ENCODE data around the gene SERPINC1.

The SERPINC1 gene

DNA sequence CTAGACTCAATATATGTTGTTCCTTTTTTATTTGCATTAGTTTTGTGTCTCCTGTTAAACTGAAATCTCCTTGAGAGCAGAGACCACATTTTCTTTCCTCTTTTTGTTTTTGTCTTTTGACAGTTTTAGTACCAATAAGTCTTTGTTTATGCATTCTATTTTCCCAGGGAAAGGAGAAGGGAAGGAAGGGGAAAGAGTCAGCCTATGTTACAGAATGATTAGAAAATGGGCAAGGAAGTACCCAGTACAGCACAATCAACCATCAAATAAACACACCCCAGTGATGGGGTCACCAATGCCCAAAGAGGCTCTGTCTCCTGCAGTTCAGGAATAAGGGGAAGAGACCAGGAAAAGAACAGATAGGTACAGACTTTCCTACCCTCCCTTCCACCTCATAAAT is 38.9 kb downstream of the SERPINC1 start:
- no peak for DNase-seq (ENCODE audit: low read depth)
- no peak overlapping the region for H3K4me3 ChIP-seq (ENCODE audit: low read depth, low read length)
- TF ChIP-seq, protein P1, sequence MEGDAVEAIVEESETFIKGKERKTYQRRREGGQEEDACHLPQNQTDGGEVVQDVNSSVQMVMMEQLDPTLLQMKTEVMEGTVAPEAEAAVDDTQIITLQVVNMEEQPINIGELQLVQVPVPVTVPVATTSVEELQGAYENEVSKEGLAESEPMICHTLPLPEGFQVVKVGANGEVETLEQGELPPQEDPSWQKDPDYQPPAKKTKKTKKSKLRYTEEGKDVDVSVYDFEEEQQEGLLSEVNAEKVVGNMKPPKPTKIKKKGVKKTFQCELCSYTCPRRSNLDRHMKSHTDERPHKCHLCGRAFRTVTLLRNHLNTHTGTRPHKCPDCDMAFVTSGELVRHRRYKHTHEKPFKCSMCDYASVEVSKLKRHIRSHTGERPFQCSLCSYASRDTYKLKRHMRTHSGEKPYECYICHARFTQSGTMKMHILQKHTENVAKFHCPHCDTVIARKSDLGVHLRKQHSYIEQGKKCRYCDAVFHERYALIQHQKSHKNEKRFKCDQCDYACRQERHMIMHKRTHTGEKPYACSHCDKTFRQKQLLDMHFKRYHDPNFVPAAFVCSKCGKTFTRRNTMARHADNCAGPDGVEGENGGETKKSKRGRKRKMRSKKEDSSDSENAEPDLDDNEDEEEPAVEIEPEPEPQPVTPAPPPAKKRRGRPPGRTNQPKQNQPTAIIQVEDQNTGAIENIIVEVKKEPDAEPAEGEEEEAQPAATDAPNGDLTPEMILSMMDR (conservative IDR thresholded peaks at IDR 0.05; ENCODE audit: low read depth, low read length), result no peak

DNA sequence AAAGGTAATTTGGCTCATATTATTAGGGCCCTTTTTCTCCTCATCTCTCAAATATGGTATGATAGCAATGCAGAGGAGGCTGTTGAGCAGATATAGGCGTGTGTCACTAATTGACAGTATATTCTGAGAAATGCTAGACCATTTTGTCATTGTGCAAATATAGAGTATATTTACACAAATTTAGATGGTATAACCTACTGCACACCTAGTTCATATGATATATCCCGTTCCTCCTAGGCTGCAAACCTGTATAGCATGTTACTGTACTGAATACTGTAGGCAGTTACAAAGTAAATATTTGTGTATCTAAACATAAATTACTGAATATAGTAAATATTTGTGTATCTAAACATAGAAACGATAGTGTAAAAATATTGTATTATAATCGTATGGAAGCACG is 40.4 kb downstream of the SERPINC1 start:
- TF ChIP-seq, protein P1 (conservative IDR thresholded peaks at IDR 0.05; ENCODE audit: low read depth, low read length), result no peak
- H3K4me3 ChIP-seq (ENCODE audit: low read depth, low read length), result no peak overlapping the region
- DNase-seq (ENCODE audit: low read depth), result no peak

DNA sequence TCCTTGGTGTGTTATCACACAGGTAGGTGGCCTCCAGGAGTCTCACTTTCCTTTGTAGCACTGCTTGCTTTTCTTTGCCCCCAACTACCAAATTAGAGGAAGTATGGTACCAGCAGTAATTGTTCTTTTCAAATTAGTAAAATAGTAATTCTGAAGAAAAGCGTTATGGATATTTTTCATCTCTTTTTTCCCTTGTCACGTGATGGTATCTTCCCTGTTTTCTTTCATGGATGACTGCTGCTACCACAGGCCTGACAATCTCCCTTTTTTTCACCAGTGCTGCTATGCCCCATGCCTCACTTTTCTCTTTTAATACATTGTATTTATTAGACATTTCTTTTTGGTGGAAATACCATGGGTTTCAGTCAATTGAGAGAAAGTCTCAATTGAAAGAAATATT is 45.6 kb downstream of the SERPINC1 start:
- H3K4me3 ChIP-seq (ENCODE audit: low read depth, low read length), result no peak overlapping the region
- TF ChIP-seq, protein P1 (conservative IDR thresholded peaks at IDR 0.05; ENCODE audit: low read depth, low read length), result no peak
- DNase-seq (ENCODE audit: low read depth), result no peak

DNA sequence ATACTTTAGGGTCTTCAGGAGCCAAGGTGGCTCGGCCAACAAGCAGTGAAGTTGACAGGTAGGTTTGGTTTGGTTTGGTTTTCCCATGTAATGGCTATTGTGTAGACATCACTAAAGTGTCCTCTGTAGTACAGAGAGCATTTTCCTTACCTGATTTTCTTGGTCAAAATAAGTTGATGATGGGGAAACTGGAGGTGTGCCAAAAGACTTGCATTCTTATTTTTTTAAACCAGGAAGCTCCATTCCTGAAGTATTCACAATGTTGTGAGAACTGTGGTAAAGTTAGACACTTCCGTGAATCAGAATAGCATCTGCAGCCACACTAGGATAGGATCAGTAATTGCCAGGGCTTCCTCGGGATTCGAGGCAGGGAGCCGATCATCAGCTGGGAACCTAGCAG is 46.0 kb downstream of the SERPINC1 start:
- TF ChIP-seq, protein P1 (conservative IDR thresholded peaks at IDR 0.05; ENCODE audit: low read depth, low read length), result no peak
- no peak for DNase-seq (ENCODE audit: low read depth)
- H3K4me3 ChIP-seq (ENCODE audit: low read depth, low read length), result no peak overlapping the region

DNA sequence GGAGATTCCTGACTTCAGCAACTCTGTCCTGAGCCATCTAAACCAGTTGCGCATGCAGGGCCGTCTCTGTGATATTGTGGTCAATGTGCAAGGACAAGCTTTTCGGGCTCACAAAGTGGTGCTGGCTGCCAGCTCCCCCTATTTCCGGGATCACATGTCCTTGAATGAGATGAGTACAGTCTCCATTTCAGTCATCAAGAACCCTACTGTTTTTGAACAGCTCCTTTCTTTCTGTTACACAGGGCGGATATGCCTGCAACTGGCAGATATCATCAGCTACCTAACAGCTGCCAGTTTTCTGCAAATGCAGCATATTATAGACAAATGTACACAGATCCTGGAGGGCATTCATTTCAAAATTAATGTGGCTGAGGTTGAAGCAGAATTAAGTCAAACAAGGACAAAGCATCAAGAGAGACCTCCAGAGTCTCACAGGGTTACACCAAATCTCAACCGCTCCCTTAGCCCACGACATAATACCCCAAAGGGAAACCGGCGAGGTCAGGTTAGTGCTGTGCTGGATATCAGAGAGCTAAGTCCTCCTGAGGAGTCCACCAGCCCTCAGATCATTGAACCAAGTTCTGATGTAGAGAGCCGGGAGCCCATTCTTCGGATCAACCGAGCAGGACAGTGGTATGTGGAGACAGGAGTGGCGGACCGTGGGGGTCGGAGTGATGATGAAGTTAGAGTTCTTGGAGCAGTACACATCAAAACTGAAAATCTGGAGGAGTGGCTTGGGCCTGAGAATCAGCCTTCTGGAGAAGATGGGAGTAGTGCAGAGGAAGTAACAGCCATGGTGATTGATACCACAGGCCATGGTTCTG is 46.7 kb downstream of the SERPINC1 start:
- TF ChIP-seq, protein P1 (conservative IDR thresholded peaks at IDR 0.05; ENCODE audit: low read depth, low read length), result no peak
- DNase-seq (ENCODE audit: low read depth), result no peak
- no peak overlapping the region for H3K4me3 ChIP-seq (ENCODE audit: low read depth, low read length)

DNA sequence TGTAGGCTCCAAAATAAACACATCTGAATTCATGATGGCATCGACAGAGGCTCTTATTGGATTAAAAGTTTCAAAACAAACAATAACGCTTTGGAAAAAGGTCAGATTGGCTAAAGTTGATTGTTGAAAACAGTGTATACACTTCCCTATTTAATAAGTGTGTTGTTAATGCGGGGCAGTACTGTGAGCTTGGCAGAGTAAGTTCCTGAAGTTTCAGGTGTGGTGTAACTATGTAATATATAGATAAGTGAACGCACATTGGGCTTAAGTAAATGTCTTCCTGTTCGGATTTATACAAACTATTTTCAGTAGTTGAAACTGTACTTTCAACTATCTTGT is 48.1 kb downstream of the SERPINC1 start:
- no peak for DNase-seq (ENCODE audit: low read depth)
- H3K4me3 ChIP-seq (ENCODE audit: low read depth, low read length), result peak overlapping the region; percentile 87
- TF ChIP-seq, protein P1 (conservative IDR thresholded peaks at IDR 0.05; ENCODE audit: low read depth, low read length), result no peak

Data from choroid plexus epithelial cell (primary cell).